Stomach (tissue), 9 donors: Measurements from ENCODE around the gene NHS. TPM values are rescaled to one million over a fixed set of nuclear protein-coding genes. Genes with fewer than 3 reads are reported as not detected.

ENCODE experiments used
- DNase-seq, 2 donors: peaks; one replicate each; pipeline versions ENCODE4 v3.0.0 to v3.0.0-alpha.2; 2013 to 2019
- H3K27ac ChIP-seq, 5 donors: fragments of 200-600 bp in 4 of 5; sonication (generic) in 4 of 5; one replicate each; pipeline ENCODE4 v1.5.1; 2013 to 2019; ENCODE audit warnings: mild to moderate bottlenecking in 1 of 5, moderate library complexity in 1 of 5
- H3K27me3 ChIP-seq, 3 donors: fragments of 200-600 bp; sonication (generic); one replicate each; pipeline ENCODE4 v1.5.1; 2017 to 2019; ENCODE audit warnings: mixed run types in 1 of 3
- H3K36me3 ChIP-seq, 4 donors: fragments of 200-600 bp; sonication (generic); 1 replicate in 3 of 4; 2 replicates in 1 of 4; pipeline ENCODE4 v1.5.1; 2016 to 2019
- H3K4me1 ChIP-seq, 4 donors: fragments of 200-600 bp; sonication (generic); one replicate each; pipeline ENCODE4 v1.5.1; 2016 to 2019
- H3K4me3 ChIP-seq, 4 donors: fragments of 200-600 bp; sonication (generic) in 3 of 4; one replicate each; pipeline ENCODE4 v1.5.1; 2016 to 2019; ENCODE audit warnings: mild to moderate bottlenecking in 1 of 4
- H3K9me3 ChIP-seq, 4 donors: fragments of 200-600 bp; sonication (generic); one replicate each; pipeline ENCODE4 v1.5.1; 2016 to 2019
- EP300 ChIP-seq: sonication (generic); formaldehyde crosslinking; IDR thresholded peaks from one replicate; pipeline ENCODE4 v1.6.1; 2017; ENCODE audit warnings: antibody characterized with exemption
- POLR2A ChIP-seq, 4 donors: fragments of 450-650 bp; IDR thresholded peaks; one replicate each; pipeline ENCODE4 v1.6.1; 2016; ENCODE audit warnings: antibody characterized with exemption in 4 of 4, control low read depth in 2 of 4, mild to moderate bottlenecking in 1 of 4, moderate library complexity in 1 of 4
- POLR2AphosphoS5 ChIP-seq, 3 donors: sonication (generic); formaldehyde crosslinking; IDR thresholded peaks; one replicate each; pipeline ENCODE4 v1.6.1; 2016; ENCODE audit warnings: antibody characterized with exemption in 3 of 3
- WGBS, 5 donors: extraction: QIAGEN DNeasy Blood & Tissue Kit in 3 of 5; methylation state at CpG; one replicate each; pipeline versions ENCODE4 v1.1.5 to v1.1.7; 2013 to 2018; 5-methylcytosine and 5-hydroxymethylcytosine counted together
- intact Hi-C: fragments of 100-400 bp; cut with DNase I; formaldehyde crosslinking; loops from one replicate; pipeline ENCODE4 v1.15.1; 2023; ENCODE audit warnings: low total_unique reads
- polyA plus RNA-seq, 3 donors: library from polyadenylated mRNA; stranded (reverse); fragments of 200-250 nt; gene quantifications; one replicate each; pipeline ENCODE4 v1.2.3, GENCODE V29; 2013
- total RNA-seq, 5 donors: library from RNA; depleted of rRNA; stranded (reverse); fragments of >200 nt; gene quantifications; one replicate each; pipeline versions ENCODE4 v1.1.0 to v1.2.3, GENCODE V29; 2014 to 2016
- TF ChIP-seq, protein P1 (sequence below), 7 experiments: fragments of 450-650 bp in 4 of 7; fragments of 200-600 bp in 3 of 7; sonication (generic) in 3 of 7; IDR thresholded peaks; one replicate each; pipeline ENCODE4 v1.5.1; 2016 to 2019; ENCODE audit warnings: antibody characterized with exemption in 7 of 7, control low read depth in 2 of 7, mild to moderate bottlenecking in 1 of 7
- donor health status: healthy with polysubstance abuse.
- donor health status: Bipolar disorder and iron deficiency.
- donor health status: healthy.

Gene NHS
- total and polyA plus RNA-seq, 8 donors, result 1.00 to 7.5 (median 4.3) TPM

DNA sequence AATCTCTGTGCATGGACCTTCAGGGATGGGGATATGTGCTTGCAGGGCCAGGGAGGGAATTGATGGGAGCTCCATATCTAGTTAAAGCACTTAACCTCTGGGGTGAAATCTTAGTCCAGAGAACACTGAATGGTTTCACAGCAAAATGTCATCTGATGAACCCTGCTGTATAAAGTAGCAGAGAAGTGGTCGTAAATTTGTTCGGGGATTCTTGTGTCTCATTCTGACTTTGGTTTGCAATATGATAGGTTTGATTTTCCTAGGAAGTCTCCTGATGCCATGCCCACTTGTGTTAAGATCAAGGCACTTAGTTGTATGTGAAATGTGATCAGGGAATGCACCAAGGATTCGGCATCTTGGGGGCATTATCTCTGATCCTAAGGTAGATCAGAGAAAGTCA, 96.9 kb downstream of the NHS start:
- H3K27ac ChIP-seq, result no peak overlapping the region
- no peaks in the 10 kb centered on the region for H3K9me3 ChIP-seq
- H3K27me3 ChIP-seq, result peaks cover 0 to 4% (median 0%) of the 10 kb centered on the region in 3 donors
- H3K4me3 ChIP-seq, result no peak overlapping the region
- DNase-seq, result no peak
- 85 to 99% (median 94%) methylated on average over 3 of the region's 3 CpGs for WGBS, 5 donors
- intact Hi-C loops, result no loop called here
- TF ChIP-seq EP300 (no peak), POLR2AphosphoS5 (IDR thresholded peaks at IDR 0.05) (no peak), POLR2A (IDR thresholded peaks at IDR 0.05) (no peak)
- TF ChIP-seq, protein P1, sequence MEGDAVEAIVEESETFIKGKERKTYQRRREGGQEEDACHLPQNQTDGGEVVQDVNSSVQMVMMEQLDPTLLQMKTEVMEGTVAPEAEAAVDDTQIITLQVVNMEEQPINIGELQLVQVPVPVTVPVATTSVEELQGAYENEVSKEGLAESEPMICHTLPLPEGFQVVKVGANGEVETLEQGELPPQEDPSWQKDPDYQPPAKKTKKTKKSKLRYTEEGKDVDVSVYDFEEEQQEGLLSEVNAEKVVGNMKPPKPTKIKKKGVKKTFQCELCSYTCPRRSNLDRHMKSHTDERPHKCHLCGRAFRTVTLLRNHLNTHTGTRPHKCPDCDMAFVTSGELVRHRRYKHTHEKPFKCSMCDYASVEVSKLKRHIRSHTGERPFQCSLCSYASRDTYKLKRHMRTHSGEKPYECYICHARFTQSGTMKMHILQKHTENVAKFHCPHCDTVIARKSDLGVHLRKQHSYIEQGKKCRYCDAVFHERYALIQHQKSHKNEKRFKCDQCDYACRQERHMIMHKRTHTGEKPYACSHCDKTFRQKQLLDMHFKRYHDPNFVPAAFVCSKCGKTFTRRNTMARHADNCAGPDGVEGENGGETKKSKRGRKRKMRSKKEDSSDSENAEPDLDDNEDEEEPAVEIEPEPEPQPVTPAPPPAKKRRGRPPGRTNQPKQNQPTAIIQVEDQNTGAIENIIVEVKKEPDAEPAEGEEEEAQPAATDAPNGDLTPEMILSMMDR (IDR thresholded peaks at IDR 0.05), result no peak
- H3K36me3 ChIP-seq, result no peaks in the 10 kb centered on the region
- H3K4me1 ChIP-seq, result peaks cover 0 to 4% (median 0%) of the 10 kb centered on the region in 4 donors

DNA sequence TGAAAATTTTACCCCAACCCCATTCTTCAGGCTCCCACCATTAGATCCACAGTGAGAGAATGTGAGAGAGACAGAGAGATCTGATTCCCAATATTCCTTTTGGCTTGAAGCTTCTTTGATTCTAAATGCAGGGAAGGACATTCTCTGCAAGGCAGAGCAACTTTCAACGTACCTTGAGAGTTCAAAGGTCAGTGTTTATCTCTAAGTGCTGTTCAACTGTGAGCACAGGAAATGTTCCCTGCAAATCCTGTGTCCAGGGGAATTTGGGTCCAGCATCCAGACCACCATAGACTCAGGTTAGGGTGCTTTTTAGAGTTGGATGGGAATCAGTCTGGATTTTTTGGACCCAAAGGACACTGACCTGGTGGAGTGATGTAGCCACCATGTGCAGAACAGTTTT, 97.4 kb downstream of the NHS start:
- Histone ChIP-seq H3K9me3 (no peaks in the 10 kb centered on the region), H3K4me3 (no peak overlapping the region), H3K27me3 (peaks cover 0 to 4% (median 0%) of the 10 kb centered on the region in 3 donors), H3K27ac (no peak overlapping the region), H3K4me1 (peaks cover 0 to 4% (median 0%) of the 10 kb centered on the region in 4 donors), H3K36me3 (no peaks in the 10 kb centered on the region)
- intact Hi-C loops, result no loop called here
- no peak for DNase-seq
- WGBS, 5 donors, result 5 to 25% (median 14%) methylated on average over 1 of the region's 1 CpG
- TF ChIP-seq POLR2A (IDR thresholded peaks at IDR 0.05) (no peak), POLR2AphosphoS5 (IDR thresholded peaks at IDR 0.05) (no peak), EP300 (no peak)
- TF ChIP-seq, protein P1 (IDR thresholded peaks at IDR 0.05), result no peak

DNA sequence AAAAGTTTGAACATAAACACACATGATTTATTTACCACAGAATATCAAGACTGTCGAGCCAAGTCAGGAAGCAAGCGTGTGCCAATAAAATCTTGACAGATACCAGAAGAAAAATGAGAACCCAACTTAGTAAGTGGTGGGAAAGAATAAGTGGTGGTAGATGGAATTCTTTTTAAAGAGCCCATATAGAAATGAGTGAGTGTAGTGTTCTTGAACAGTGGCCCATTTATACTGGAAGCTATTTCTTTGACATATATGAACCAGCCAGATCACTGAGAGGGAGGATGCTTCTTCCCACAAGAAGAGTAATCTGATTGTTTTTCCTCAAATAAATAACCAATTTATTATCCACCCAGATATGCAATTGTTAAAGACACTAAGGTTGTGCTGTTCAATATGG, 98.0 kb downstream of the NHS start:
- Histone ChIP-seq H3K4me1 (peaks cover 0 to 4% (median 0%) of the 10 kb centered on the region in 4 donors), H3K27ac (no peak overlapping the region), H3K9me3 (no peaks in the 10 kb centered on the region), H3K36me3 (no peaks in the 10 kb centered on the region), H3K4me3 (no peak overlapping the region), H3K27me3 (peaks cover 0 to 4% (median 0%) of the 10 kb centered on the region in 3 donors)
- intact Hi-C loops, result no loop called here
- DNase-seq, result no peak
- WGBS, 5 donors, result 45 to 66% (median 53%) methylated on average over 2 of the region's 2 CpGs
- TF ChIP-seq POLR2AphosphoS5 (IDR thresholded peaks at IDR 0.05), result no peak
- TF ChIP-seq EP300, result no peak
- no peak for TF ChIP-seq POLR2A (IDR thresholded peaks at IDR 0.05)
- TF ChIP-seq, protein P1 (IDR thresholded peaks at IDR 0.05), result no peak

DNA sequence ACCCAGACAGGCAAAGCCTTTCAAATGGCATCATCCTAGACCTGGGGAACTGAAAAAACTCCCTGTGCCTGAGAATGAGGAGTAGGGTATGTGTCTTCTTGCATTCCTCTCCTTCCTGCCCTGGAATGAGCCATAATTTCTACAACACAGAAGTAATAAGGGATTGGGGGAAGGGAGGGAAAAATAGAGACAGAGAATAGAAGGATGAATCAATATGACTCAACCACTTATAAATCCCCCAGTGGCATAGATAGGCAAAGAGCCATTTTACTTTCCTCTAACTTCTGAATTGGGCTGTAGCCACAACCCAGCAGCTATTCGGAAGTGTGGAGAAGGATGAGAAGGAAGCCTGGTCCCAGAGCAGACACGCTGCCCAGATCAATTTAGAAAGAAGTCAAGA, 99.9 kb downstream of the NHS start:
- no peak overlapping the region for H3K4me3 ChIP-seq
- H3K27me3 ChIP-seq, result no peaks in the 10 kb centered on the region
- H3K4me1 ChIP-seq, result peaks cover 0 to 4% (median 0%) of the 10 kb centered on the region in 4 donors
- TF ChIP-seq, protein P1 (IDR thresholded peaks at IDR 0.05), result no peak
- TF ChIP-seq POLR2A (IDR thresholded peaks at IDR 0.05) (no peak), EP300 (no peak), POLR2AphosphoS5 (IDR thresholded peaks at IDR 0.05) (no peak)
- intact Hi-C loops, result no loop called here
- H3K27ac ChIP-seq, result no peak overlapping the region
- peaks cover 0 to 7% (median 0%) of the 10 kb centered on the region in 4 donors for H3K9me3 ChIP-seq
- WGBS, 5 donors, result 59 to 93% (median 72%) methylated on average over 2 of the region's 2 CpGs
- no peaks in the 10 kb centered on the region for H3K36me3 ChIP-seq
- DNase-seq, result no peak
